K562 treated with DMSO at 1 percent for 24 hours (cell line): ENCODE results near the gene OTOG. TPM values are rescaled to one million over a fixed set of nuclear protein-coding genes. Genes with fewer than 3 reads are reported as not detected.

ENCODE experiments used
- total RNA-seq: library from RNA; unstranded; fragments of 300-600 nt; gene quantifications from 2 replicates; pipeline ENCODE4 v1.2.3, GENCODE V29; 2022; ENCODE audit warnings: low read depth; ENCODE audit not compliant: insufficient read depth

Gene OTOG, protein sequence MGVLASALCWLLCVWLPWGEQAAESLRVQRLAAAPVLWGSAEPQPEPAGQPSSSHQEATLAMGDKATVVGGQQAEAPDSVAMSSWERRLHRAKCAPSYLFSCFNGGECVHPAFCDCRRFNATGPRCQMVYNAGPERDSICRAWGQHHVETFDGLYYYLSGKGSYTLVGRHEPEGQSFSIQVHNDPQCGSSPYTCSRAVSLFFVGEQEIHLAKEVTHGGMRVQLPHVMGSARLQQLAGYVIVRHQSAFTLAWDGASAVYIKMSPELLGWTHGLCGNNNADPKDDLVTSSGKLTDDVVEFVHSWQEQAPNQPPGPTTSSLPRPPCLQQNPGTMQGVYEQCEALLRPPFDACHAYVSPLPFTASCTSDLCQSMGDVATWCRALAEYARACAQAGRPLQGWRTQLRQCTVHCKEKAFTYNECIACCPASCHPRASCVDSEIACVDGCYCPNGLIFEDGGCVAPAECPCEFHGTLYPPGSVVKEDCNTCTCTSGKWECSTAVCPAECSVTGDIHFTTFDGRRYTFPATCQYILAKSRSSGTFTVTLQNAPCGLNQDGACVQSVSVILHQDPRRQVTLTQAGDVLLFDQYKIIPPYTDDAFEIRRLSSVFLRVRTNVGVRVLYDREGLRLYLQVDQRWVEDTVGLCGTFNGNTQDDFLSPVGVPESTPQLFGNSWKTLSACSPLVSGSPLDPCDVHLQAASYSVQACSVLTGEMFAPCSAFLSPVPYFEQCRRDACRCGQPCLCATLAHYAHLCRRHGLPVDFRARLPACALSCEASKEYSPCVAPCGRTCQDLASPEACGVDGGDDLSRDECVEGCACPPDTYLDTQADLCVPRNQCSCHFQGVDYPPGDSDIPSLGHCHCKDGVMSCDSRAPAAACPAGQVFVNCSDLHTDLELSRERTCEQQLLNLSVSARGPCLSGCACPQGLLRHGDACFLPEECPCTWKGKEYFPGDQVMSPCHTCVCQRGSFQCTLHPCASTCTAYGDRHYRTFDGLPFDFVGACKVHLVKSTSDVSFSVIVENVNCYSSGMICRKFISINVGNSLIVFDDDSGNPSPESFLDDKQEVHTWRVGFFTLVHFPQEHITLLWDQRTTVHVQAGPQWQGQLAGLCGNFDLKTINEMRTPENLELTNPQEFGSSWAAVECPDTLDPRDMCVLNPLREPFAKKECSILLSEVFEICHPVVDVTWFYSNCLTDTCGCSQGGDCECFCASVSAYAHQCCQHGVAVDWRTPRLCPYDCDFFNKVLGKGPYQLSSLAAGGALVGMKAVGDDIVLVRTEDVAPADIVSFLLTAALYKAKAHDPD (N-terminal part only)
- total RNA-seq, result not detected in 2 replicates

DNA sequence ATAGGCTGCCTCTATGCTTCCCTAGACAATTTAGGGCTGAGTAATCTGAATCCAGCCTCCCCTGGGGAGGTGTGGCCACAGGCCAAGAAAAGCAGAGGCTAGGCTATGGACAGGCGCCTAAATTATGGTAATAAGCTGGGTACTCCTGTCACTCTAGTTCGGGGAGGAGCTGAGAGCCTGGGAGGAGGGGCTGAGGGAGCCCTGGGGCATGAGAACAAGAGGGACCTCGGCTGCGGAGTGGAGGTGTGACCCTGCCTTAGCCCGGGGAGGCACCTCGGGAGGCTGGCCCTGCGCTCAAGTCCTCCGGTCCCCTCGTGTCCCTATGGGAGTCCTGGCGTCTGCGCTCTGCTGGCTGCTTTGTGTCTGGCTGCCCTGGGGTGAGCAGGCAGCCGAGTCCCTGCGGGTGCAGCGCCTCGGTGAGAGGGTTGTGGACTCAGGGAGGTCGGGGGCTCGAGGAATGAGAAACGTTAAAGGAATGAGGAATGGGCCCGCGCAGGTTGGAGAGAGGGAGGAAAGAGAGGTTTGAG, at the start of gene OTOG:
Gene OTOG (plus strand): TSS at position 209 of the 527 bp plus-strand sequence. CDS start 114 bp downstream, at position 323.

DNA sequence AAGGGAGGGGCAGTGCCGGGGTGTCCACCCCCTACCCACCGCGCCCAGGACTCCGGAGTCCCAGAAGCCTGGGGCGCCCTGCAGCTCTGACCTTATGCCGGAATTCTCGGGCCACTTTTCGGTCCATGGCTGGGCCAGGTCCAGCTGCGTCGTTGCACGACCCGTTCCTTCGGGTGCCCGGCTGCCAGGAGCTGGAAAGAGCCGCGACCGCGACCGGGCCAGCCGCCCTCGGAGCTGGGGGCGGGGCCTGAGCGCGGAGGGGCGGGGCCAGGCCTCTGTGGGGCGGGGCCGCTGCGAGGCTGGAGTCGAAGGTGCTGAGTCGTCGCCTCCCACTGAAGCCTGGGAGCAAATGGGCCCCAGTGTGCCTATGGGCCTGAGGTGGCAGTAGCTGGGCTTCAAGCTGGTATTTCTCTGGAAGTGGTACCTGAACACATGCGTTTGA, 2.9 kb upstream of the OTOG start, which contains the start of gene USH1C:
Gene USH1C (minus strand): TSS at position 236 of the 442 bp plus-strand sequence. CDS start 109 bp downstream, at position 127.

Other genes with a start within 250 kb of the OTOG start
- gene NCR3LG1, start 195.5 kb upstream of the OTOG start, total RNA-seq, result 4.6 and 5.5 TPM in 2 replicates
- gene KCNJ11, start 158.6 kb upstream of the OTOG start, total RNA-seq, result 2.3 and 2.5 TPM in 2 replicates
- gene ABCC8, start 70.4 kb upstream of the OTOG start, total RNA-seq, result 0.32 TPM in 1 of 2 replicates, not detected in the other
- not detected in 2 replicates for gene USH1C, start 2.8 kb upstream of the OTOG start, total RNA-seq
- not detected in 2 replicates for gene MYOD1, start 172.3 kb downstream of the OTOG start, total RNA-seq
- gene KCNC1, start 187.5 kb downstream of the OTOG start, total RNA-seq, result not detected in 2 replicates